Fibroblast of upper back skin (primary cell): Measurements from ENCODE around the gene DOLPP1.

ENCODE experiments used
- DNase-seq: peaks from one replicate; pipeline ENCODE4 v3.0.0-alpha.2; 2013

DOLPP1 gene

GRCh38 chr9:129068110-129068509 lies 12.8 kb upstream of the DOLPP1 start:
- DNase-seq: no peak

GRCh38 chr9:129068990-129069861 lies 11.7 kb upstream of the DOLPP1 start:
- no peak for DNase-seq

GRCh38 chr9:129069862-129070641 lies 10.9 kb upstream of the DOLPP1 start:
- no peak for DNase-seq

GRCh38 chr9:129070696-129071525 lies 10.0 kb upstream of the DOLPP1 start:
- no peak for DNase-seq

- DNase-seq: no peak
These were observed 9.3 kb upstream of the DOLPP1 start for GRCh38 chr9:129071526-129072126.

- no peak for DNase-seq
These were observed 8.7 kb upstream of the DOLPP1 start for GRCh38 chr9:129072171-129072570.

GRCh38 chr9:129073404-129073803 lies 7.5 kb upstream of the DOLPP1 start:
- no peak for DNase-seq

DNA sequence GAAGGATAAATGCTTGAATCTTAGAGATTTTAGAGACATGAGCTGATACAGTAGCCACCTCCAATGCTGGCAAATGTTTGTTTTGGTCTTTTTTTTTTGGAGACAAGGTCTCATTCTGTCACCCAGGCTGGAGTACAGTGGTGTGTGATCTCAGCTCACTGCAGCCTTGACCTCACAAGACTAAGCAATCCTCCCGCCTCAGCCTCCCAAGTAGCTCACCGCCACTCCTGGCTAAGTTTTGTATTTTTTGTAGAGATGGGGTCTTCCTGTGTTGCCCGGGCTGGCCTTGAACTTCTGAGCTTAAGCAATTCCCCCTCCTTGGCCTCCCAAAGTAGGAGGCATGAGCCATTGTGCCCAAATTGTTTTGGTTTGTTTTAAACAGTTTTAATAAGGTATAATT lies 6.8 kb upstream of the DOLPP1 start:
- no peak for DNase-seq

DNA sequence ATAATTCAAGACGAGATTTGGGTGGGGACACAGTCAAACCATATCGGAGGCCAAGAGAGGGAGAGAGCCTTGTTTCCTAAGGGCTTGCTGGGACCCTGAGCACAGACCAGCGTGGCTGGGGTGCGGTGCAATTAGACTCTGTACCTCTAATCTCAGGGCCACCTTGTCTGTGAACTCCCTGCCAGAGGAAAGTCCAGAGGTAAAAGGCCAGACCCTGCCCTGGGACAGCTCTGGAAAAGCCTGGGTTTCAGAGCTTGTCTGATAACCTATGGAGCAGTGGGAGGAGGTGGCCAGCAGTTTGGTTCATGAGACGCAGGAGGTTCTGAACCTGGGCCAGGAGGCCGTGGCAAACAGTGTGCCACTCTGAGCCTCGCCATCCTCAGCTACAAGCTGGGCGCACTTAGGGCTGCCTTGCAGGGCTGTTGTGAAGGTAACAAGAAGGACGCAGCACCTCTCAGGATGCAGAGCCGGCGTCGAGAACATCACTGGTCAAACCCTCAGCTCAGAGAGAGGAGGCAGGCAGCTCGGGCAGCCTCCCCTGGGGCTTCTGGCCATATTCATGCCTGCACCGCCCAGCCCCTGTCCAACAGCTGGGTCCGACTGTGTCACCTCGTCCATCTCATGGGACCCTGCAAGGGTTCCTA lies 4.8 kb upstream of the DOLPP1 start:
- no peak for DNase-seq

DNA sequence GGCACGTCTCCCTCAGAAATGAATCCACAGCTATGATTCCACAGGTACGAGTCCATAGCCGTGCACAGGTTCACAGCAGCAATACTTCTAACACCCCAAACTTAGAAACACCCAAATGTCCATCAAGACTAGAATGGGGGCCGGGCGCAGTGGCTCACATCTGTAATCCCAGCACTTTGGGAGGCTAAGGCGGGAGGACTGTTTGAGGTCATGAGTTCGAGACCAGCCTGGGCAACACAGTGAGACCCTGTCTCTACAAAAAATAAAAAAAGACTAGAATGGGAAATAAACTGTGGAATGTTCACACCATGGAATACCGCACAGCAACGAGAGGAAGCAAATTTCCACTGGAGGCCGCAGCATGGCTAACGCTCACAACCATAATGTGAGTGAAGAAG lies 4.3 kb upstream of the DOLPP1 start:
- DNase-seq: no peak

DNA sequence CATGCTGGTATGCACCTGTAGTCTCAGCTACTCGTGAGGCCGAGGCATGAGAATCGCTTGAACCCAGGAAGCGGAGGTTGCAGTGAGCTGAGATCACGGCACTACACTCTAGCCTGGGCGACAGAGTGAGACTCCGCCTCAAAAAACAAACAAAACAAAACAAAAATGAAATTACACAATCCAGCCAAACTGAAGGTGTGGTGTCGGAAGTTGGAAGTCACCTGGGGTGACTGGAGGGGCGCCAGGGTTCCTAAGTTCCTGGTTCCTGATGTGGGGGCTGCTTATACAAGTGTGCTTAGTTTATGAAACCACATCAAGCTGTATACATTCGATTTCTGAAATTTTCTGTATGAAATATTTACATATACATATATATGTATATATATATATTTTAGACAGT lies 3.7 kb upstream of the DOLPP1 start:
- DNase-seq: no peak

- no peak for DNase-seq
These were observed 2.0 kb upstream of the DOLPP1 start for GRCh38 chr9:129078691-129079503.

DNA sequence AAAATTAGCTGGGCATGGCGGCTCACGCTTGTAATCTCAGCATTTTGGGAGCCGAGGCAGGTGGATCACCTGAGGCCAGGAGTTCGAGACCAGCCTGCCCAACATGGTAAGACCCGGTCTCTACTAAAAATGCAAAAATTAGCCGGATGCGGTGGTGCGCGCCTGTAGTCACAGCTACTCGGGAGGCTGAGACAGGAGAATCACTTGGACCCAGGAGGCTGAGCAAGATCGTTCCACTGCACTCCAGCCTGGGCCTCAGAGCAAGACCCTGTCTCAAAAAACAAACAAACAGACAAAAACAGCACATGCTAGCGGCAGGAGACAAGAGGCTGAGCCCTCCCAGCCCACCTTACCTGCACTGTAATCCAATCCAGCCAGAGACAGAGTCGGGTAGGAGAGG lies 1.1 kb upstream of the DOLPP1 start:
- DNase-seq: no peak

- no peak for DNase-seq
These were observed 662 bp upstream of the DOLPP1 start for GRCh38 chr9:129080298-129080600.

DNA sequence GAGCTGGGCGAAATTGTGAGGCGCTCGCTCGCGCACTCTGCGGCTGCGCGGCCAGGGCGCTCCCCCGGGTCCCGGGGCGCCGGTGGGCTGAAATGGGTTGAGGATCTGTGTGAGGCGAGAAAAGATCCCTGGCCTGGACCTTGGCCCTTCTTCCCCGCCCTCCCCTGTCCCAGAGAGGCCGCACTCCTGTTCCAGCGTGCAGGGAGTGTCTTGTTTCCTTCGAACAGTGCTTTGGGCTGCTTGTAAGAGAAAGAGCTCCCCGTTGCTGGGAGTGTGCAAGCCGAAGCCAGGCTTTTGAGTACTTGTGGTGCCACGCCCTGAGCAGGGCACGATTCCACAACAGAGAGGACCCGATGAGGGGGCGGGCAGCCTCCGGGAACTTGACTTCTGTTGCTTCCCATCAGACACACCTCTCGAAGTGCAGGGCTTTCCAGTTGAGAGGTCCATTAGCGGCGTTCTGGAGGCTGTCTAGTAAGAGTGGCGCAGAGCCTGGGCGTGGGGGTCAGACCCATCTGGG lies 535 bp downstream of the DOLPP1 start:
- DNase-seq: no peak

- no peak for DNase-seq
These were observed 3.2 kb downstream of the DOLPP1 start for GRCh38 chr9:129084087-129084486.

DNA sequence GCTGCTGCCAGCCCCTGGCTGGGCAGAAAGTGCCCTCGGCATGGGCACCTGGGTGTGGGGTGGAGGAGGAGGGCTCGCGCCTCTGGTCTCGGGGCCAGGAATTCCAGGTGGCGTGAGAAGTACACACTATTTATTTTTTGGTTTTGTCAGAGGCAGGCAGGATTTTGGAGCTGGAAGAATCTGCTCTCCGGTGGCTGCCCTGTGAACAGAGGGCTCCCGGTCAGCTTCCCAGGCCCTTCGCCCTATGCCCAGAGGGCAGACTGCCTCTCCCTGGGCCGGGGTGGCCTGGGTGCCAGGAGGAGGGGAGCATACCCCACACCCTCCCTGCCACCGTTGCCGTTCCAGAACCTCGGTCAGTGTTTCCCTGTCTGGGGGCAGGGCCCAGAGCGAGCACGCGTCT lies 8.3 kb downstream of the DOLPP1 start:
- no peak for DNase-seq

GRCh38 chr9:129093602-129094386 lies 12.9 kb downstream of the DOLPP1 start:
- DNase-seq: no peak

DNA sequence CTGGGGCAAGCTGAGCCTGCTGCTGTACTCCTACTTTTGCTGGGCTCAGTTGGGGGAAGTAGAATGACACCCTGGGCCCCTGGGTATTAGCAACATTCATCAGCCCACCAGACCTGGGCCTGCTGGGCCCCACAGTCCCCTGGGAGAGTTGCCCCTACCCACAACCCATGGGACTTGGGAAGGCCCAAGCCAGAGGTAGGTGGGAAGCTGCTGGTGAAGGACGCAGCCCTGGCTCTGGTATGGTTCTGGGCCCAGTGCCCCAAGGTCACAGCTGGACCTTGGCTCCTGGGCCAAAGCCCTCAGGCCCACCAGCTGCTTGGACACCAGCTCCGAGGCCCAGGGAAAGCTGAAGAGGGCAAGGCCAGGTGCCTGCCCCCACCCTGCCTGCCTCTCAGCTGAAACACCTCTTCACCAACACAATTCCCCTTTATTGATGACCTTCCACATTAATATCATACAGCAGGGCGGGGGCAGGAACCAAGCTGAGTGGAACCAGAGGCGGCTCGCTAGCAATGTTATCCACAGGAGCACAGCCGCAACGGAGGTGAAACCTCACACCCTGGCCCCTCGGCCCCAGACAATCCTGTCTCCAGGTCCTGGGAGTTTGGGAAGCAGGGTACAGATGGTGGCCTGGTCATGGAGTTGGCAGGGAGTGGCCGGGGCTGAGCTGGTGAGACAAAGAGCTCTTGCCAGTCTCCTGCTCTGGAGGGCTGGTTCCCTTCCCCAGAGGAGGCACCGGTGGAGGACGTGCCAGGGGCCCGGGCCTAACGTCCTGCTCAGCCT lies 13.7 kb downstream of the DOLPP1 start:
- DNase-seq: no peak

DNA sequence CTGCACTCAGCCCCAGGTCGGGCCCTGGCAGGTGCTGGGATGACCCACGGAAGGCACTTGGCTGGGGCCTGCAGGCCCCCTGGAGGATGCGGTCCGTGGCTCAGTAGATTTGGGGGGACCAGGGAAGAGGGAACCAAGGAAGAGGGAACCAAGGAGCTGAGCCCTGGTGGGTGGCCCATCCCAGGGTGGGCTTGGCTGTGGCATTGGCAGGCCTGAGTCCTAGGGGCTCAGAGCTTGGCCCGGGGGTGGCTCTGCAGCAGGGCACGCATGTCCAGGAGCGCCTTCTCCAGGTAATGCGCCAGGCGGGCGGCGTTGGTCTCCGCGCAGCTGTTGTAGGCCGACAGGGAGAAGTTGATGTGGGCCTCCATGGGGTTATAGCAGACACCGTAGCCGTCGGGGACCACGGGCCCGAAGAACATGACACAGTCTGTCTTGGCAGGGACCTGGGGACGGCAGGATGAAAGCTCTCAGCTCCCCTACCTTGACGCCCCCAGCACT lies 14.3 kb downstream of the DOLPP1 start:
- no peak for DNase-seq
